GM23338 (cell line): ENCODE data around the gene ZCCHC8. TPM values are rescaled to one million over a fixed set of nuclear protein-coding genes. Genes with fewer than 3 reads are reported as not detected.

Experiments
- ATAC-seq: fragments of 200-7000 bp; cut with Tn5 transposase; 3 replicates; pipeline ENCODE4 v1.9.1; 2020
- DNase-seq: peaks from one replicate; pipeline ENCODE4 v3.0.0-alpha.2; 2015; ENCODE audit warnings: low spot score
- H2AFZ ChIP-seq: fragments of 200-600 bp; sonication (generic); 2 replicates; pipeline ENCODE4 v1.8.0; 2016; ENCODE audit warnings: antibody characterized with exemption, mild to moderate bottlenecking, moderate library complexity
- H3F3A ChIP-seq: fragments of 200-600 bp; sonication (generic); replicated peaks from 2 replicates; pipeline ENCODE4 v1.8.0; 2017; ENCODE audit warnings: antibody characterized with exemption, mixed run types, low read depth
- H3K27ac ChIP-seq: fragments of 200-600 bp; sonication (generic); 2 replicates; pipeline ENCODE4 v1.6.1; 2016; ENCODE audit warnings: low read depth
- H3K27me3 ChIP-seq: fragments of 200-600 bp; sonication (generic); 2 replicates; pipeline ENCODE4 v1.8.0; 2016; ENCODE audit warnings: mild to moderate bottlenecking, mixed run types, moderate library complexity; ENCODE audit not compliant: insufficient read depth
- H3K36me3 ChIP-seq: fragments of 200-600 bp; sonication (generic); 2 replicates; pipeline ENCODE4 v1.8.0; 2016; ENCODE audit warnings: mild to moderate bottlenecking; ENCODE audit not compliant: insufficient read depth
- H3K4me1 ChIP-seq: fragments of 200-600 bp; sonication (generic); 2 replicates; pipeline ENCODE4 v1.8.0; 2016; ENCODE audit warnings: mild to moderate bottlenecking, moderate library complexity; ENCODE audit not compliant: insufficient read depth
- H3K4me2 ChIP-seq: fragments of 200-600 bp; sonication (generic); 2 replicates; pipeline ENCODE4 v1.7.1; 2017; ENCODE audit warnings: mixed run types
- H3K4me3 ChIP-seq: fragments of 200-600 bp; sonication (generic); 2 replicates; pipeline ENCODE4 v1.6.1; 2016; ENCODE audit warnings: mixed run types
- H3K79me2 ChIP-seq: fragments of 200-600 bp; sonication (generic); replicated peaks from 2 replicates; pipeline ENCODE4 v1.8.0; 2017; ENCODE audit warnings: mild to moderate bottlenecking; ENCODE audit not compliant: insufficient read depth
- H3K9me2 ChIP-seq: fragments of 200-600 bp; sonication (generic); 2 replicates; pipeline ENCODE4 v1.8.0; 2017; ENCODE audit not compliant: insufficient read depth
- H4K20me1 ChIP-seq: fragments of 200-600 bp; sonication (generic); replicated peaks from 2 replicates; pipeline ENCODE4 v1.8.0; 2017; ENCODE audit warnings: mild to moderate bottlenecking; ENCODE audit not compliant: insufficient read depth
- H3K27ac Mint-ChIP-seq: 2 replicates; pipeline ENCODE4 v1.8.0; 2020; ENCODE audit warnings: inconsistent platforms, mild to moderate bottlenecking, moderate library complexity, mixed read lengths
- H3K27me3 Mint-ChIP-seq: 3 replicates; pipeline ENCODE4 v1.8.0; 2022; ENCODE audit warnings: low read depth, mild to moderate bottlenecking, moderate library complexity, mixed read lengths, inconsistent platforms; ENCODE audit not compliant: insufficient read depth, poor library complexity
- H3K36me3 Mint-ChIP-seq: 3 replicates; pipeline ENCODE4 v1.8.0; 2021; ENCODE audit warnings: low read depth, mild to moderate bottlenecking, inconsistent platforms, moderate library complexity, mixed read lengths
- H3K4me1 Mint-ChIP-seq: 3 replicates; pipeline ENCODE4 v1.8.0; 2020; ENCODE audit warnings: mild to moderate bottlenecking, inconsistent platforms, mixed read lengths
- H3K4me3 Mint-ChIP-seq: 3 replicates; pipeline ENCODE4 v1.8.0; 2021; ENCODE audit warnings: moderate library complexity, mild to moderate bottlenecking, inconsistent platforms, mixed read lengths
- H3K9me3 Mint-ChIP-seq: 3 replicates; pipeline ENCODE4 v1.8.0; 2020; ENCODE audit warnings: moderate library complexity, mild to moderate bottlenecking, inconsistent platforms, mixed read lengths
- EZH2 ChIP-seq: fragments of 200-600 bp; sonication (generic); IDR thresholded peaks from one replicate; pipeline ENCODE4 v1.8.0; 2017; ENCODE audit warnings: antibody characterized with exemption, mild to moderate bottlenecking, low read depth; ENCODE audit not compliant: unreplicated experiment
- JUNB ChIP-seq: IDR thresholded peaks from one replicate; pipeline ENCODE4 v1.6.1; 2016; ENCODE audit warnings: antibody characterized with exemption; ENCODE audit not compliant: unreplicated experiment
- POLR2AphosphoS5 ChIP-seq: IDR thresholded peaks from 2 replicates; pipeline ENCODE4 v1.6.1; 2016; ENCODE audit warnings: antibody characterized with exemption, low read depth
- STAT1 ChIP-seq: IDR thresholded peaks from one replicate; pipeline ENCODE4 v1.6.1; 2016; ENCODE audit warnings: antibody characterized with exemption; ENCODE audit not compliant: unreplicated experiment
- ZNF331 ChIP-seq: fragments of 250-450 bp; sonication (Bioruptor Pico); IDR thresholded peaks from 2 replicates; pipeline ENCODE4 v1.5.0; 2020; ENCODE audit warnings: low read depth, mild to moderate bottlenecking, moderate library complexity
- polyA plus RNA-seq: library from polyadenylated mRNA; unstranded; fragments of >200 nt; fragmentation: Nextera tagmentation; extraction: Ambion mirVana; gene quantifications from 2 replicates; pipeline ENCODE4 v1.2.1, GENCODE V29; 2016
- total RNA-seq: library from RNA; depleted of rRNA; stranded (reverse); fragments of >200 nt; shearing (Covaris generic); gene quantifications from 2 replicates; pipeline ENCODE4 v1.2.3, GENCODE V29; 2014
- TF ChIP-seq, protein P1 (sequence below): fragments of 250-450 bp; sonication (Bioruptor Pico); IDR thresholded peaks from 2 replicates; pipeline ENCODE4 v1.5.0; 2020; ENCODE audit warnings: mild to moderate bottlenecking, moderate library complexity
- TF ChIP-seq, protein P2 (sequence below), 2 experiments: fragments of 200-600 bp in 1 of 2; sonication (generic) in 1 of 2; conservative IDR thresholded peaks; 2 replicates each; pipeline versions ENCODE4 v1.5.1 to v1.6.1; 2016 to 2017; ENCODE audit warnings: antibody characterized with exemption in 2 of 2, low read depth in 2 of 2, mild to moderate bottlenecking in 2 of 2, moderate library complexity in 1 of 2
- TF ChIP-seq, protein P3 (sequence below): IDR thresholded peaks from 2 replicates; pipeline ENCODE4 v1.6.1; 2016; ENCODE audit warnings: antibody characterized with exemption
- TF ChIP-seq, protein P4 (sequence below): IDR thresholded peaks from one replicate; pipeline ENCODE4 v1.6.1; 2018; ENCODE audit warnings: antibody characterized with exemption; ENCODE audit not compliant: unreplicated experiment

ZCCHC8 gene
- total and polyA plus RNA-seq, 2 experiments from 2014 or later = 23.9 to 39.0 TPM

GRCh38 chr12:122515275-122515674 lies 14.5 kb upstream of the ZCCHC8 start:
- no peak for ATAC-seq
- Histone ChIP-seq H3K9me2 (no peaks in the 10 kb centered on the region), H3F3A (peaks cover 8% of the 10 kb centered on the region; the same call in 1 of the 2 replicates), H3K4me3 (no peak overlapping the region), H3K27ac (no peak overlapping the region), H3K36me3 (peaks cover 98% of the 10 kb centered on the region), H3K4me2 (no peak overlapping the region), H4K20me1 (peaks cover 23% of the 10 kb centered on the region), H3K4me1 (no peaks in the 10 kb centered on the region), H3K79me2 (peaks cover 91% of the 10 kb centered on the region), H3K27me3 (no peaks in the 10 kb centered on the region), H2AFZ (no peak overlapping the region)
- no peak for DNase-seq
- Mint-ChIP-seq H3K27ac (no peak overlapping the region), H3K27me3 (peaks cover 2% of the 10 kb centered on the region), H3K36me3 (peaks cover 97% of the 10 kb centered on the region), H3K9me3 (no peaks in the 10 kb centered on the region), H3K4me1 (no peaks in the 10 kb centered on the region), H3K4me3 (no peak overlapping the region)
- TF ChIP-seq ZNF331 (CRISPR knock-in tag) (no peak), POLR2AphosphoS5 (no peak), EZH2 (no peak), STAT1 (no peak), JUNB (no peak)
- TF ChIP-seq, protein P1, sequence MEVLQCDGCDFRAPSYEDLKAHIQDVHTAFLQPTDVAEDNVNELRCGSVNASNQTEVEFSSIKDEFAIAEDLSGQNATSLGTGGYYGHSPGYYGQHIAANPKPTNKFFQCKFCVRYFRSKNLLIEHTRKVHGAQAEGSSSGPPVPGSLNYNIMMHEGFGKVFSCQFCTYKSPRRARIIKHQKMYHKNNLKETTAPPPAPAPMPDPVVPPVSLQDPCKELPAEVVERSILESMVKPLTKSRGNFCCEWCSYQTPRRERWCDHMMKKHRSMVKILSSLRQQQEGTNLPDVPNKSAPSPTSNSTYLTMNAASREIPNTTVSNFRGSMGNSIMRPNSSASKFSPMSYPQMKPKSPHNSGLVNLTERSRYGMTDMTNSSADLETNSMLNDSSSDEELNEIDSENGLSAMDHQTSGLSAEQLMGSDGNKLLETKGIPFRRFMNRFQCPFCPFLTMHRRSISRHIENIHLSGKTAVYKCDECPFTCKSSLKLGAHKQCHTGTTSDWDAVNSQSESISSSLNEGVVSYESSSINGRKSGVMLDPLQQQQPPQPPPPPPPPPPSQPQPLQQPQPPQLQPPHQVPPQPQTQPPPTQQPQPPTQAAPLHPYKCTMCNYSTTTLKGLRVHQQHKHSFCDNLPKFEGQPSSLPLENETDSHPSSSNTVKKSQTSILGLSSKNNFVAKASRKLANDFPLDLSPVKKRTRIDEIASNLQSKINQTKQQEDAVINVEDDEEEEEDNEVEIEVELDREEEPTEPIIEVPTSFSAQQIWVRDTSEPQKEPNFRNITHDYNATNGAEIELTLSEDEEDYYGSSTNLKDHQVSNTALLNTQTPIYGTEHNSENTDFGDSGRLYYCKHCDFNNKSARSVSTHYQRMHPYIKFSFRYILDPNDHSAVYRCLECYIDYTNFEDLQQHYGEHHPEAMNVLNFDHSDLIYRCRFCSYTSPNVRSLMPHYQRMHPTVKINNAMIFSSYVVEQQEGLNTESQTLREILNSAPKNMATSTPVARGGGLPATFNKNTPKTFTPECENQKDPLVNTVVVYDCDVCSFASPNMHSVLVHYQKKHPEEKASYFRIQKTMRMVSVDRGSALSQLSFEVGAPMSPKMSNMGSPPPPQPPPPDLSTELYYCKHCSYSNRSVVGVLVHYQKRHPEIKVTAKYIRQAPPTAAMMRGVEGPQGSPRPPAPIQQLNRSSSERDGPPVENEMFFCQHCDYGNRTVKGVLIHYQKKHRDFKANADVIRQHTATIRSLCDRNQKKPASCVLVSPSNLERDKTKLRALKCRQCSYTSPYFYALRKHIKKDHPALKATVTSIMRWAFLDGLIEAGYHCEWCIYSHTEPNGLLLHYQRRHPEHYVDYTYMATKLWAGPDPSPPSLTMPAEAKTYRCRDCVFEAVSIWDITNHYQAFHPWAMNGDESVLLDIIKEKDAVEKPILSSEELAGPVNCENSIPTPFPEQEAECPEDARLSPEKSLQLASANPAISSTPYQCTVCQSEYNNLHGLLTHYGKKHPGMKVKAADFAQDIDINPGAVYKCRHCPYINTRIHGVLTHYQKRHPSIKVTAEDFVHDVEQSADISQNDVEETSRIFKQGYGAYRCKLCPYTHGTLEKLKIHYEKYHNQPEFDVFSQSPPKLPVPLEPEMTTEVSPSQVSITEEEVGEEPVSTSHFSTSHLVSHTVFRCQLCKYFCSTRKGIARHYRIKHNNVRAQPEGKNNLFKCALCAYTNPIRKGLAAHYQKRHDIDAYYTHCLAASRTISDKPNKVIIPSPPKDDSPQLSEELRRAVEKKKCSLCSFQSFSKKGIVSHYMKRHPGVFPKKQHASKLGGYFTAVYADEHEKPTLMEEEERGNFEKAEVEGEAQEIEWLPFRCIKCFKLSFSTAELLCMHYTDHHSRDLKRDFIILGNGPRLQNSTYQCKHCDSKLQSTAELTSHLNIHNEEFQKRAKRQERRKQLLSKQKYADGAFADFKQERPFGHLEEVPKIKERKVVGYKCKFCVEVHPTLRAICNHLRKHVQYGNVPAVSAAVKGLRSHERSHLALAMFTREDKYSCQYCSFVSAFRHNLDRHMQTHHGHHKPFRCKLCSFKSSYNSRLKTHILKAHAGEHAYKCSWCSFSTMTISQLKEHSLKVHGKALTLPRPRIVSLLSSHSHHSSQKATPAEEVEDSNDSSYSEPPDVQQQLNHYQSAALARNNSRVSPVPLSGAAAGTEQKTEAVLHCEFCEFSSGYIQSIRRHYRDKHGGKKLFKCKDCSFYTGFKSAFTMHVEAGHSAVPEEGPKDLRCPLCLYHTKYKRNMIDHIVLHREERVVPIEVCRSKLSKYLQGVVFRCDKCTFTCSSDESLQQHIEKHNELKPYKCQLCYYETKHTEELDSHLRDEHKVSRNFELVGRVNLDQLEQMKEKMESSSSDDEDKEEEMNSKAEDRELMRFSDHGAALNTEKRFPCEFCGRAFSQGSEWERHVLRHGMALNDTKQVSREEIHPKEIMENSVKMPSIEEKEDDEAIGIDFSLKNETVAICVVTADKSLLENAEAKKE (CRISPR knock-in tag) = no peak
- TF ChIP-seq, protein P2, sequence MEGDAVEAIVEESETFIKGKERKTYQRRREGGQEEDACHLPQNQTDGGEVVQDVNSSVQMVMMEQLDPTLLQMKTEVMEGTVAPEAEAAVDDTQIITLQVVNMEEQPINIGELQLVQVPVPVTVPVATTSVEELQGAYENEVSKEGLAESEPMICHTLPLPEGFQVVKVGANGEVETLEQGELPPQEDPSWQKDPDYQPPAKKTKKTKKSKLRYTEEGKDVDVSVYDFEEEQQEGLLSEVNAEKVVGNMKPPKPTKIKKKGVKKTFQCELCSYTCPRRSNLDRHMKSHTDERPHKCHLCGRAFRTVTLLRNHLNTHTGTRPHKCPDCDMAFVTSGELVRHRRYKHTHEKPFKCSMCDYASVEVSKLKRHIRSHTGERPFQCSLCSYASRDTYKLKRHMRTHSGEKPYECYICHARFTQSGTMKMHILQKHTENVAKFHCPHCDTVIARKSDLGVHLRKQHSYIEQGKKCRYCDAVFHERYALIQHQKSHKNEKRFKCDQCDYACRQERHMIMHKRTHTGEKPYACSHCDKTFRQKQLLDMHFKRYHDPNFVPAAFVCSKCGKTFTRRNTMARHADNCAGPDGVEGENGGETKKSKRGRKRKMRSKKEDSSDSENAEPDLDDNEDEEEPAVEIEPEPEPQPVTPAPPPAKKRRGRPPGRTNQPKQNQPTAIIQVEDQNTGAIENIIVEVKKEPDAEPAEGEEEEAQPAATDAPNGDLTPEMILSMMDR (conservative IDR thresholded peaks at IDR 0.05; ENCODE audit: low read depth in 2 of 2) = no peak
- TF ChIP-seq, protein P3, sequence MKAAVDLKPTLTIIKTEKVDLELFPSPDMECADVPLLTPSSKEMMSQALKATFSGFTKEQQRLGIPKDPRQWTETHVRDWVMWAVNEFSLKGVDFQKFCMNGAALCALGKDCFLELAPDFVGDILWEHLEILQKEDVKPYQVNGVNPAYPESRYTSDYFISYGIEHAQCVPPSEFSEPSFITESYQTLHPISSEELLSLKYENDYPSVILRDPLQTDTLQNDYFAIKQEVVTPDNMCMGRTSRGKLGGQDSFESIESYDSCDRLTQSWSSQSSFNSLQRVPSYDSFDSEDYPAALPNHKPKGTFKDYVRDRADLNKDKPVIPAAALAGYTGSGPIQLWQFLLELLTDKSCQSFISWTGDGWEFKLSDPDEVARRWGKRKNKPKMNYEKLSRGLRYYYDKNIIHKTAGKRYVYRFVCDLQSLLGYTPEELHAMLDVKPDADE = no peak
- TF ChIP-seq, protein P4, sequence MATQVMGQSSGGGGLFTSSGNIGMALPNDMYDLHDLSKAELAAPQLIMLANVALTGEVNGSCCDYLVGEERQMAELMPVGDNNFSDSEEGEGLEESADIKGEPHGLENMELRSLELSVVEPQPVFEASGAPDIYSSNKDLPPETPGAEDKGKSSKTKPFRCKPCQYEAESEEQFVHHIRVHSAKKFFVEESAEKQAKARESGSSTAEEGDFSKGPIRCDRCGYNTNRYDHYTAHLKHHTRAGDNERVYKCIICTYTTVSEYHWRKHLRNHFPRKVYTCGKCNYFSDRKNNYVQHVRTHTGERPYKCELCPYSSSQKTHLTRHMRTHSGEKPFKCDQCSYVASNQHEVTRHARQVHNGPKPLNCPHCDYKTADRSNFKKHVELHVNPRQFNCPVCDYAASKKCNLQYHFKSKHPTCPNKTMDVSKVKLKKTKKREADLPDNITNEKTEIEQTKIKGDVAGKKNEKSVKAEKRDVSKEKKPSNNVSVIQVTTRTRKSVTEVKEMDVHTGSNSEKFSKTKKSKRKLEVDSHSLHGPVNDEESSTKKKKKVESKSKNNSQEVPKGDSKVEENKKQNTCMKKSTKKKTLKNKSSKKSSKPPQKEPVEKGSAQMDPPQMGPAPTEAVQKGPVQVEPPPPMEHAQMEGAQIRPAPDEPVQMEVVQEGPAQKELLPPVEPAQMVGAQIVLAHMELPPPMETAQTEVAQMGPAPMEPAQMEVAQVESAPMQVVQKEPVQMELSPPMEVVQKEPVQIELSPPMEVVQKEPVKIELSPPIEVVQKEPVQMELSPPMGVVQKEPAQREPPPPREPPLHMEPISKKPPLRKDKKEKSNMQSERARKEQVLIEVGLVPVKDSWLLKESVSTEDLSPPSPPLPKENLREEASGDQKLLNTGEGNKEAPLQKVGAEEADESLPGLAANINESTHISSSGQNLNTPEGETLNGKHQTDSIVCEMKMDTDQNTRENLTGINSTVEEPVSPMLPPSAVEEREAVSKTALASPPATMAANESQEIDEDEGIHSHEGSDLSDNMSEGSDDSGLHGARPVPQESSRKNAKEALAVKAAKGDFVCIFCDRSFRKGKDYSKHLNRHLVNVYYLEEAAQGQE = no peak
